ENCODE results near the gene PNPLA7. TPM values are rescaled to one million over a fixed set of nuclear protein-coding genes. Genes with fewer than 3 reads are reported as not detected.

PNPLA7 gene
- total and polyA plus RNA-seq, 9 donors: 0.80 to 3.6 (median 2.1) TPM

DNA sequence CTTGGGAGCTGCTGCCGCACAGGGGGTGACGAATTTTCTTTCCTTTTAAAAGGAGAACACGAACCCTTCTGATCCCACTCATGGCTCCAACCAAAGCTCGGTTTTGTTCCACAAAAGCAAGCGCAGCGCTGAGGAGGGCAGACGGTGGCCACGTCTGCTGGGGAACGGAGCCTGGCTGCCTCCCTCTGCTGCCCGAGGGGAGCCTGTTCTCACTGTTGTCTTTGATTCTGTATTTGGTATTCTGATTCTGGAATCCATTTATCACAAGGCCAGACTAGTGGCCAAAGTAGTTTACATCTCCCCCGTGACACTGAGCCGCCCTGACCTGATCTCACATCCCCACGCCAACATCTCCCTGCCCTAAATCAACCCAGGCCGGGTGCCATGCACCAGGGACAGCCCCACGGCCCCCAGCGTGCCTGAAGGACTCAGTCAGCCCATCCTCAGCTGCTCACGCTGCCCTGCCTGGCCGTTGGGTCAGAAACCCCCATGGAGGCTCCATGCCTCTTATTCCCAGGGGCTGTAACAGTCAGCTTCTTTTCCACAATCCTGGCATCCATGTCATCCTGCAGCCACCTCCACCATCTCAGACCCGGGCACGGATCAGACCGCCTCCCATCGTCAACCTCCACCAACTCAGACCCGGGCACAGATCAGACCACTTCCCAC lies 84.3 kb downstream of the PNPLA7 start:
- Histone ChIP-seq H3K4me1 (ENCODE audit: control insufficient read depth, insufficient read depth, low read length) (peaks cover 5% of the 10 kb centered on the region), H3K4me3 (ENCODE audit: low read length) (no peak overlapping the region), H3K36me3 (ENCODE audit: control insufficient read depth, insufficient read depth, low read length) (no peaks in the 10 kb centered on the region), H3K27me3 (ENCODE audit: control insufficient read depth, insufficient read depth, low read length) (peaks cover 16% of the 10 kb centered on the region), H3K9me3 (replicated peaks; ENCODE audit: control insufficient read depth, low read depth, low read length) (no peaks in the 10 kb centered on the region), H3K27ac (ENCODE audit: low read length) (no peak overlapping the region)
- DNase-seq: no peak
- WGBS (ENCODE audit: insufficient coverage): 83% methylated on average over 15 of the region's 23 CpGs

DNA sequence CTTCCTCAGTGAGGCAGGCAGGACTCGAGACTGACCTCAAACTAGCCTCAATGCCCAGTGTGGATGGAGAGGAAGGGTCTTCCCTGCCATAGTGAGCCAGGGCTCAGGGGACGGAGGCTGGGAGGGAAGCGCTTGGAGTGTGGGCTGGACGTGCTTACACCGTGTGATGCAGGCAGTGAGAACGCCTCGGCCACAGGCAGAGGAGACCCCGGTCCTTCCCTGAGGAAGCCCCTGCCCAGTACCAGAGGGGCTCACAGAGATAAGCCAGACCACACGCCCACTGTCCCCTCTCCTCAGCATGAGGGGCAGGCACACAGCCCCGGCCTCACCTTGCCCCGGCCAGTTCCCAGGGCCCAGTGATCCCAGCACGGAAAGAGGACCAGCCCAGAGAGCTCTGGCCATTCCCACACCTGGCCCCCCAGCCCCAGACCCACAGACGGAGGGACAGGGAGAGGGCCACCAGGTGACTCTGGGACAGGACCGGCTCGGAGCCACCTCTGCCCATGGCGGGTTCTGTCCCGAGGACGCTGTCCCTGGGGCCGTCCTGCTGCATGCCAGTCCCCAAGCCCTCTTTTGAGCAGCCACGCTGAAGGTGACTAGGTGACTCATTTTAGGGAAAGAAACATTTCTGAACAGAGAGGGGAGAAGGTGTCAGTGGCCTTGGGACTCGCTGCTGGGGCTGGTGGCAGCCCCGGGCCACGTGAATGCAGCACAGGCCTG lies 85.0 kb downstream of the PNPLA7 start:
- H3K36me3 ChIP-seq (ENCODE audit: control insufficient read depth, insufficient read depth, low read length): no peaks in the 10 kb centered on the region
- DNase-seq: no peak
- WGBS (ENCODE audit: insufficient coverage): 78% methylated on average over 19 of the region's 23 CpGs
- peaks cover 16% of the 10 kb centered on the region for H3K27me3 ChIP-seq (ENCODE audit: control insufficient read depth, insufficient read depth, low read length)
- H3K4me3 ChIP-seq (ENCODE audit: low read length): no peak overlapping the region
- H3K4me1 ChIP-seq (ENCODE audit: control insufficient read depth, insufficient read depth, low read length): peaks cover 5% of the 10 kb centered on the region
- no peaks in the 10 kb centered on the region for H3K9me3 ChIP-seq (replicated peaks; ENCODE audit: control insufficient read depth, low read depth, low read length)
- no peak overlapping the region for H3K27ac ChIP-seq (ENCODE audit: low read length)

DNA sequence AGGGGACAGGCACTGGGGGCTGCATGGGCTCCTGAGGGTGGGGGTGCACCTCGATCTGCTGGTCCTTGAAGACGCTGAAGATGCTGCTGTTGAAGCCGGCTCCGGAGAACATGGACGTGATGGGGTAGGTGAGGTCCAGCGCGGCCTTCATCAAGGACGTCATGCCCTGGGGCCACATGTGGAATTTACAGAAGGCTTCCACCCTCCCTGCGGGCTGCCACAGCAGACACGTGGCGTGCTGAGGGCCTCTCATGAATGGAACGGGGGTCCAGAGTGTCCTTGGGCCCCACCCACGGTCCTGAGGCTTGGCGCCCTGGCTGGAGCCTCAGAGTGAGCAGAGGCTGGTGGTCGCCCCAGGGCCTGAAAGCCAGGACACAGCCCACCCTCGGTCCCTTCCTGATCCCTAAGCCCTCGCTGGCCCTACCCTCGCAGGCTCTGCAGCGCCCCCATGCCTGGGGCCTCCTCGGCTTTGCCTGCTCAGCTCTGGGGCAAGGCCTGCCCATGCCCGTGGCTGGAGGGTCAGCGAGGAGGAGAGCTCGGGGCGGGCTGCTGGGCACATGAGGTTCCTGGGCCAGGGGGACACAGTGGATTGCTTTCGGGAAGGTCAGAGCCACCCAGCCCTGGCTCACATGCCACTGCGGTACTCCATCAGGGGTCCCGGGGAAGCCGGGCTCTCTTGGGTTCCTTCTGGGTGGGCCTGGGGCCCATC lies 85.8 kb downstream of the PNPLA7 start:
- Histone ChIP-seq H3K27ac (ENCODE audit: low read length) (no peak overlapping the region), H3K27me3 (ENCODE audit: control insufficient read depth, insufficient read depth, low read length) (peaks cover 14% of the 10 kb centered on the region), H3K4me3 (ENCODE audit: low read length) (no peak overlapping the region), H3K9me3 (replicated peaks; ENCODE audit: control insufficient read depth, low read depth, low read length) (no peaks in the 10 kb centered on the region), H3K36me3 (ENCODE audit: control insufficient read depth, insufficient read depth, low read length) (no peaks in the 10 kb centered on the region), H3K4me1 (ENCODE audit: control insufficient read depth, insufficient read depth, low read length) (peaks cover 11% of the 10 kb centered on the region)
- DNase-seq: no peak
- WGBS (ENCODE audit: insufficient coverage): 90% methylated on average over 21 of the region's 28 CpGs

DNA sequence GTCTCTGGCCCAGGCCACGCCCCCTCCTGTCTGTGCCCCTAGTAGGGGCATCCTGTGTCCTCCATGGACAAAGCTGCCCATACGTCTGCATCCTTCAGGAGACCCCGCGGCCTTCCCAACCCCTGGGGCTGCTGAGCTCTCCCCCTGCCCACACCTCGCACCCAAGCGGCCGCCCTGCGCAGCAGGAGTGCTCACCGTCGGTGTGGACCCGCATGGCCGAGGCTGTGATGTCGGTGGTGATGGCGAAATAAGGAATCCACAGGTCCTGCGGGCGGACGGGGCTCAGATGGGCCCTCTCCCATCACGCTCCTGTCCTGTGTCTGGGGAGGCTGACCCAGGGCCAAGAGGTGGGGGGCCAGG lies 86.3 kb downstream of the PNPLA7 start:
- H3K4me1 ChIP-seq (ENCODE audit: control insufficient read depth, insufficient read depth, low read length): peaks cover 13% of the 10 kb centered on the region
- no peaks in the 10 kb centered on the region for H3K36me3 ChIP-seq (ENCODE audit: control insufficient read depth, insufficient read depth, low read length)
- peaks cover 14% of the 10 kb centered on the region for H3K27me3 ChIP-seq (ENCODE audit: control insufficient read depth, insufficient read depth, low read length)
- no peak for DNase-seq
- 95% methylated on average over 13 of the region's 18 CpGs for WGBS (ENCODE audit: insufficient coverage)
- H3K9me3 ChIP-seq (replicated peaks; ENCODE audit: control insufficient read depth, low read depth, low read length): no peaks in the 10 kb centered on the region
- H3K4me3 ChIP-seq (ENCODE audit: low read length): no peak overlapping the region
- no peak overlapping the region for H3K27ac ChIP-seq (ENCODE audit: low read length)

DNA sequence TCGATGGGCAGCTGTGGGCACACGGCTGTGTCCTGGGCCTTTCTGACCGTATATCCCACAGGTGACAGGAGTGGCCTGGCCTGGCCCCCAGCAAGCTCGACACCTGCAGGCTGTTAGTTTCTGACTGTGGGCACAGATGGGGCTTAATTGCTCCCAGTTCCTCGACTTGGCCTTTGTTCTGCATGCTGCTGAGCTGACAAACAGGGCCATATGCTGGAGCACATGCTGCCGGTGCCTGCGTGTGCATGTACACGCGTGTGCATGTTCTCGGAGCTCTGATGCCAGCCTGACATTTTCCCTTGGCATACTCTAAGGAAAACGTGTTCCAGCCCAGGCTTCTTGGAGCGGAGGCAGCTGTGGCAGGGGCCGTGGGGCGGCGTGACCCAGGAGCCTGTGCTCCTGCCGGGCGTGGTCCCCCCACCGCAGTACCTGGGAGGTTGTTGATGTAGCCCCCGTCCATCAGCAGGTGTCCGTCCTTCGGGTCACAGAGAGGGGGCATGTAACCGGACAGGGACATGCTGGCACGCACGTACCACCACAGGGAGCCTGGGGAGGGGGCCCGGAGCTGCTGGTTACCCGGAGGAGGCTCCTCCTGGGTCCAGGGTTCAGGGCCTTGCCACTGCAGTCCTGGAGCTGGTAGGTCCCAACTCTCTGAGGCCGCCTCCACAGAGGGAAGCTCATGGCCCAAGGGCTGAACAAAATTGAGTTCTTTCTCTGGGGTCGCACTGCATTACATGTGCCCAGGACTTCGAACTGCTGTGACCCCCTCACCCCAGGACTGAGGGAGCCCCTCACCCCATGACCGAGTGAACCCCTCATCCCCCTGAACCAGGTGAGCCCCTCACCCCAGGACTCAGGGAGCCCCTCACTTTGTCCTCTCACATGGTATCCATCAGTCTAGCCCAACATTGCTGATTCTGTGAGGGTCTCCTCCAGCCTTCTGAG lies 86.9 kb downstream of the PNPLA7 start:
- H3K9me3 ChIP-seq (replicated peaks; ENCODE audit: control insufficient read depth, low read depth, low read length): no peaks in the 10 kb centered on the region
- no peak overlapping the region for H3K27ac ChIP-seq (ENCODE audit: low read length)
- peaks cover 14% of the 10 kb centered on the region for H3K27me3 ChIP-seq (ENCODE audit: control insufficient read depth, insufficient read depth, low read length)
- WGBS (ENCODE audit: insufficient coverage): 75% methylated on average over 29 of the region's 30 CpGs
- no peak overlapping the region for H3K4me3 ChIP-seq (ENCODE audit: low read length)
- no peaks in the 10 kb centered on the region for H3K36me3 ChIP-seq (ENCODE audit: control insufficient read depth, insufficient read depth, low read length)
- peaks cover 17% of the 10 kb centered on the region for H3K4me1 ChIP-seq (ENCODE audit: control insufficient read depth, insufficient read depth, low read length)
- DNase-seq: no peak

DNA sequence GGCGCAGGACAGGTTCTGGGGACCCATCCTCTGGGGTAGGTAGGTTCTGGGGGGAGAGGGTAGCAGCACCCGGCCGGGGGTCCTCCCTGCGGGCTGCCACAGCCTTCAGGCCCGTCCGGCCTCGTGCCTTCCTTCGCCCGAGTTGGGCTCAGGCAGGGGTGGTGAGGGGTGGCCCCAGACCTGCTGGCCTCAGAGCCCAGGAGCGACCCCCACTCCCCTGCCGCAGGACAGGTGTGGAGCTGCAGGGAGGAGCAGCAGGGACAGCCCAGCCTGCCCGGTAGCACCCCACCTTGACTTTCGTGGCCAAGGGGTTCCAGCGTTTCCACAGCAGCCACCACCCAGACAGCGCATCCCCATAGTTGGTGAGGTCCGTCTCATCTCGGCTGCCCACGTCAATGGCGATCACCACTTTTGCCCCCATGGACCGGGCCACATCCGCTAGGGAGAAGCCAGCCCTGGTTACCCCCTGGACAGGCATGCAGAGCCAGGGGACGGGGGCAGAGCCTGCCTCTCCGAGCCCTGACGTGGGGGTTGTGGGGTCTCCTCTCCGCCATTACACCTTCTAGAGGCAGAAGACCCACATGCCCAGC lies 87.7 kb downstream of the PNPLA7 start:
- H3K9me3 ChIP-seq (replicated peaks; ENCODE audit: control insufficient read depth, low read depth, low read length): no peaks in the 10 kb centered on the region
- peaks cover 2% of the 10 kb centered on the region for H3K36me3 ChIP-seq (ENCODE audit: control insufficient read depth, insufficient read depth, low read length)
- 93% methylated on average over 20 of the region's 25 CpGs for WGBS (ENCODE audit: insufficient coverage)
- no peak overlapping the region for H3K27ac ChIP-seq (ENCODE audit: low read length)
- peaks cover 14% of the 10 kb centered on the region for H3K27me3 ChIP-seq (ENCODE audit: control insufficient read depth, insufficient read depth, low read length)
- H3K4me1 ChIP-seq (ENCODE audit: control insufficient read depth, insufficient read depth, low read length): peaks cover 25% of the 10 kb centered on the region
- DNase-seq: no peak
- no peak overlapping the region for H3K4me3 ChIP-seq (ENCODE audit: low read length)

DNA sequence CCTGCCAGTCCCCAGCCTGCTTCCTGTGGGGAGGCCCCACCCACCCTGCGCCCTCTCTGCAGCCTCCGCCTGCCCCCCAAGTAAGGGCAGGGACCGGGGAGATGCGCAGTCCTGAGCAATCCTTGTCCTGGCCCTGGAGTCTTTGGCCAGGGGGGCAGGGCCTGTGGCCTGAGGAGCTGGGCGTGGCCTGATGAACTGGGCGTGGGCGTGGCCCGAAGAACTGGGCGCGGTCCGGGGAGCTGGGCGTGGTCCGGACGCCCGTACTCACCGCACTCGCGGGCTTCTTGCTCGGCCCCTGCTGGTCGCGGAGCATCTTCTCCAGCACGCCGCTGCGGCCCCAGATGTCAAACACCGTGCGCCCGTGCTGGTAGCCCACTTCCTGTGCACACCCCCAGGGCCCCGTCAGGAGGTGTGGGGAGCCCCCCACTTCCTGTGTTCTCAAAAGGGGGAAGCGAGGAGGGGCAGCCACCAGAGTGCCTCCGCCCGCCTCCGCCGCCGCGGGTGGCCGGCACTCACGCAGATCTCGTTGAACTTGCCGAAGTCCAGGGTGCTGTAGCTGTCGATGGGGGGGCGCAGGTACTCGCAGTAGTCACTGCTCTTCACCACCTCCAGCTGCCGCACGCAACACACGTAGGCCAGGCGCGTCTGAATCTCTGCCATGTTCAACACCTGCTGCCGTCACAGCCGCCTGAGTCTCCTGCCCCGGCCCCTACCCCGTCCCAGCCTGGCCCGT lies 88.4 kb downstream of the PNPLA7 start:
- Histone ChIP-seq H3K9me3 (replicated peaks; ENCODE audit: control insufficient read depth, low read depth, low read length) (no peaks in the 10 kb centered on the region), H3K4me3 (ENCODE audit: low read length) (no peak overlapping the region), H3K27me3 (ENCODE audit: control insufficient read depth, insufficient read depth, low read length) (peaks cover 14% of the 10 kb centered on the region), H3K36me3 (ENCODE audit: control insufficient read depth, insufficient read depth, low read length) (peaks cover 9% of the 10 kb centered on the region), H3K4me1 (ENCODE audit: control insufficient read depth, insufficient read depth, low read length) (peaks cover 28% of the 10 kb centered on the region), H3K27ac (ENCODE audit: low read length) (no peak overlapping the region)
- WGBS (ENCODE audit: insufficient coverage): 73% methylated on average over 51 of the region's 52 CpGs
- peak; percentile 36 for DNase-seq

DNA sequence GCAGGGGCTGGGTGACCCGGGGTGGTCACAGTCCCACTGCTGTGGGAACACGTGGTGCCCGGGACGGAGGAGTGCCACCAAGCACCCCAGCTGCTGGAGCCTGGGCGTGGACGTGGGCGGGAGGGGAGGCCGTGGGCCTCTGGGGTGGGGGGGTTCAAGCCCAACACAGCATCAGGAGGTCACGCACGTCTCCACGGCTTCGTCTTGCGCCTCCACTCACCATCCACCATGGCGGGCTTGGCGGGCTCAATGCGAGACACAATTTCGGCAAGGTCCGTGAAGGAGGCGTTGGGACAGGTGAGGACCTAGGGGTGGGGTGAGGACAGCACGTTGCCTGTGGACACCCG lies 88.9 kb downstream of the PNPLA7 start:
- WGBS (ENCODE audit: insufficient coverage): 88% methylated on average over 6 of the region's 21 CpGs
- peaks cover 14% of the 10 kb centered on the region for H3K27me3 ChIP-seq (ENCODE audit: control insufficient read depth, insufficient read depth, low read length)
- H3K36me3 ChIP-seq (ENCODE audit: control insufficient read depth, insufficient read depth, low read length): peaks cover 13% of the 10 kb centered on the region
- H3K27ac ChIP-seq (ENCODE audit: low read length): no peak overlapping the region
- H3K4me1 ChIP-seq (ENCODE audit: control insufficient read depth, insufficient read depth, low read length): peaks cover 28% of the 10 kb centered on the region
- no peak overlapping the region for H3K4me3 ChIP-seq (ENCODE audit: low read length)
- no peak for DNase-seq
- H3K9me3 ChIP-seq (replicated peaks; ENCODE audit: control insufficient read depth, low read depth, low read length): no peaks in the 10 kb centered on the region
